WTC11 (cell line): ENCODE results near the gene PTGES2. TPM values are rescaled to one million over a fixed set of nuclear protein-coding genes. Genes with fewer than 3 reads are reported as not detected.

Experiments used
- ATAC-seq: fragments of 200-7000 bp; cut with Tn5 transposase; 2 replicates; pipeline ENCODE4 v1.10.0; 2021; ENCODE audit warnings: mild to moderate bottlenecking, moderate library complexity
- CTCF ChIA-PET: fragments of 300-600 bp; sonication (Branson Sonifier 250); formaldehyde crosslinking; loops from one replicate; lab custom pipeline; 2021; ENCODE audit warnings: antibody characterized with exemption; lab: Charles Lee
- POLR2A ChIA-PET: fragments of 350-600 bp; sonication (Branson Sonifier 250); formaldehyde crosslinking; loops from one replicate; lab custom pipeline; 2021; ENCODE audit warnings: antibody characterized with exemption; lab: Charles Lee
- DNase-seq: peaks from one replicate; pipeline ENCODE4 v3.0.0; 2021; ENCODE audit warnings: low spot score
- H3K27ac Mint-ChIP-seq: 2 replicates; pipeline ENCODE4 v1.8.0; 2021; ENCODE audit warnings: mixed read lengths
- H3K27me3 Mint-ChIP-seq: 2 replicates; pipeline ENCODE4 v1.8.0; 2021; ENCODE audit warnings: low read depth, mild to moderate bottlenecking, moderate library complexity, mixed read lengths
- H3K36me3 Mint-ChIP-seq: 2 replicates; pipeline ENCODE4 v1.8.0; 2021; ENCODE audit warnings: mixed read lengths
- H3K4me1 Mint-ChIP-seq: 2 replicates; pipeline ENCODE4 v1.8.0; 2022; ENCODE audit warnings: mixed read lengths
- H3K4me3 Mint-ChIP-seq: 2 replicates; pipeline ENCODE4 v1.8.0; 2021; ENCODE audit warnings: mild to moderate bottlenecking, moderate library complexity, mixed read lengths
- H3K9me3 Mint-ChIP-seq: 2 replicates; pipeline ENCODE4 v1.8.0; 2021; ENCODE audit warnings: mixed read lengths
- ATF6 ChIP-seq: sonication (generic); formaldehyde crosslinking; IDR thresholded peaks from 2 replicates; pipeline ENCODE4 v1.8.1; 2023; ENCODE audit warnings: mild to moderate bottlenecking, missing genetic modification reagents
- ELF4 ChIP-seq: sonication (generic); formaldehyde crosslinking; IDR thresholded peaks from 2 replicates; pipeline ENCODE4 v1.8.1; 2022; ENCODE audit warnings: low read depth, mild to moderate bottlenecking, moderate library complexity, missing genetic modification reagents
- FOXJ3 ChIP-seq: sonication (generic); formaldehyde crosslinking; IDR thresholded peaks from 2 replicates; pipeline ENCODE4 v1.9.0; 2021; ENCODE audit warnings: missing genetic modification reagents, mild to moderate bottlenecking, borderline replicate concordance
- FOXK1 ChIP-seq: sonication (generic); formaldehyde crosslinking; IDR thresholded peaks from 2 replicates; pipeline ENCODE4 v1.8.0; 2022; ENCODE audit warnings: mild to moderate bottlenecking, moderate library complexity, missing genetic modification reagents
- HMGA2 ChIP-seq: fragments of 250-450 bp; sonication (Bioruptor Pico); IDR thresholded peaks from 2 replicates; pipeline ENCODE4 v1.4.0; 2021; ENCODE audit warnings: mild to moderate bottlenecking, moderate library complexity
- KAT7 ChIP-seq: sonication (generic); formaldehyde crosslinking; IDR thresholded peaks from 2 replicates; pipeline ENCODE4 v1.8.1; 2023; ENCODE audit warnings: missing genetic modification reagents, mild to moderate bottlenecking, borderline replicate concordance
- MAX ChIP-seq: sonication (generic); formaldehyde crosslinking; IDR thresholded peaks from 2 replicates; pipeline ENCODE4 v1.8.0; 2022; ENCODE audit warnings: mild to moderate bottlenecking, missing genetic modification reagents
- NR3C1 ChIP-seq: sonication (generic); formaldehyde crosslinking; conservative IDR thresholded peaks from 2 replicates; pipeline ENCODE4 v1.8.1; 2023; ENCODE audit warnings: low read depth, mild to moderate bottlenecking, missing genetic modification reagents
- SOX15 ChIP-seq: fragments of 250-450 bp; sonication (Bioruptor Pico); IDR thresholded peaks from 2 replicates; pipeline ENCODE4 v1.9.0; 2021; ENCODE audit warnings: mild to moderate bottlenecking
- TEAD4 ChIP-seq: sonication (generic); formaldehyde crosslinking; IDR thresholded peaks from 2 replicates; pipeline ENCODE4 v1.8.0; 2022; ENCODE audit warnings: mild to moderate bottlenecking, missing genetic modification reagents
- USF2 ChIP-seq: sonication (generic); formaldehyde crosslinking; IDR thresholded peaks from 2 replicates; pipeline ENCODE4 v1.8.1; 2023; ENCODE audit warnings: mild to moderate bottlenecking, missing genetic modification reagents, moderate library complexity
- ZNF232 ChIP-seq: sonication (generic); formaldehyde crosslinking; IDR thresholded peaks from 2 replicates; pipeline ENCODE4 v1.8.0; 2022; ENCODE audit warnings: mild to moderate bottlenecking, missing genetic modification reagents
- ZNF281 ChIP-seq: sonication (generic); formaldehyde crosslinking; IDR thresholded peaks from 2 replicates; pipeline ENCODE4 v1.8.0; 2023; ENCODE audit warnings: mild to moderate bottlenecking, missing genetic modification reagents
- ZNF512 ChIP-seq: sonication (generic); formaldehyde crosslinking; IDR thresholded peaks from 2 replicates; pipeline ENCODE4 v1.8.1; 2022; ENCODE audit warnings: missing genetic modification reagents, borderline replicate concordance
- ZNF671 ChIP-seq: fragments of 250-450 bp; sonication (Bioruptor Pico); IDR thresholded peaks from 2 replicates; pipeline ENCODE4 v1.8.0; 2021; ENCODE audit warnings: mild to moderate bottlenecking
- total RNA-seq: library from RNA; stranded (reverse); gene quantifications from 3 replicates; pipeline ENCODE4 v1.2.3, GENCODE V29; 2021
- TF ChIP-seq, protein P1 (sequence below): fragments of 250-450 bp; sonication (Bioruptor Pico); conservative IDR thresholded peaks from 2 replicates; pipeline ENCODE4 v1.9.0; 2021; ENCODE audit warnings: mild to moderate bottlenecking
- TF ChIP-seq, protein P2 (sequence below): fragments of 250-450 bp; sonication (Bioruptor Pico); IDR thresholded peaks from 2 replicates; pipeline ENCODE4 v1.9.0; 2021; ENCODE audit warnings: mild to moderate bottlenecking, borderline replicate concordance

The PTGES2 gene
- total RNA-seq, 1 experiment from 2014 or later: 118 TPM

- no peak for TF ChIP-seq USF2 (CRISPR knock-in tag)
- TF ChIP-seq KAT7: no peak
- no peak for TF ChIP-seq ZNF512 (CRISPR knock-in tag)
- peak; percentile 82 for TF ChIP-seq MAX (CRISPR knock-in tag)
- no peak for TF ChIP-seq SOX15 (CRISPR knock-in tag)
- TF ChIP-seq ELF4 (CRISPR knock-in tag): no peak
- no peak for TF ChIP-seq FOXK1 (CRISPR knock-in tag)
- TF ChIP-seq FOXJ3 (CRISPR knock-in tag): no peak
- TF ChIP-seq, protein P1, sequence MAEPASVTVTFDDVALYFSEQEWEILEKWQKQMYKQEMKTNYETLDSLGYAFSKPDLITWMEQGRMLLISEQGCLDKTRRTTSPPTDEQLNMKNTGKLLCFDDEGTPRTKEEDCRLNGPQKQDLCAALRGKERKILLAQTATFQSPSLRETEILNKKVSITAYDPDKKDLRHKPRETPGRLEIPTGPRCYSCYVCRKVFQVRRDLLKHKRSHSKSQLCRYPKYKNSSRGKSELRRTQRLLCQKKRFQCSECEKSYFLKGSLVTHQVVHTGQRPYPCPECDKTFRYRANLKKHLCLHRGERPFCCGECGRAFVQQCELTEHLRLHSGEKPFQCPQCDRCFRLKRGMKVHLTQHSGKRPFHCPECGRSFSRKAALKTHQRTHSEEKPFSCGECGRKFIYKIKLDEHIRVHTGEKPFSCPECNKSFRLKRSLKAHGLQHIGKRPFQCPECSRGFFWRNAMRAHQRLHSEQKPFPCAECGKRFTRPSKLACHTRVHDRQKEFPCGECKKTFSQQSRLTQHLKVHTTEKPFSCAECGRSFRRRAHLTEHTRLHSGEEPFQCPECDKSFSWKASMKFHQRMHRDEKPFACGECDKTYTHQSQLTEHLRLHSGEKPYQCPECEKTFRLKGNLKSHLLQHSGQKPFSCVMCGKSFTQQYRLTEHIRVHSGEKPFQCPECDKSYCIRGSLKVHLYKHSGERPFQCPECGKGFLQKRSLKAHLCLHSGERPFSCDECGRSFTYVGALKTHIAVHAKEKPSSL: no peak
- TF ChIP-seq, all 79 proteins: peak for 13
These were observed at the start of gene PTGES2 (continued) for GRCh38 chr9:128127568-128127989.

DNA sequence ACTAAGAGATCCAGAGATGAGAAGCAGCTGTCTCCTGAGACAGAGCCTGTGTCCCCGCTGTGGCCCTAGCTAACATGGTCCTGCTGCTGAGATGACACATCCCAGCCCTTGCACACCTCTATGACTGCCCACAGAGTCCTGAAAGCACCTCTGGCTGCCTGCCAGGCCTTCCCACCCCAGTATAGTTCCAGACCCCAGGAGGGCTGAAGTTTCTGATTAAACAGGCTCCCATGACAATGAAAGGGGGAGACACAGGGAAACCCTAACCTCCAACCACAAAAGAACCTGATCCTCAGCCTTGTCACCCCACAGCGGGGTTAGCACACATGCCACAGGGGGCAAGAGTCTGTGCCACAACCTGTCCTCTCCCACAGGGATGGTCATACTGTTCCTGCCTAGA lies 48.2 kb upstream of the PTGES2 start:
- CTCF ChIA-PET: interaction anchor here (1.4 kb wide), 1 partner anchor 28 kb away, joined by 3 read pairs; no protein-coding TSS in a partner anchor

More for the DNA sequence above, 48.2 kb upstream of the PTGES2 start:
- H3K27ac Mint-ChIP-seq: no peak overlapping the region
- H3K27me3 Mint-ChIP-seq: no peaks in the 10 kb centered on the region
- DNase-seq: no peak
- POLR2A ChIA-PET: no interaction called here
- H3K36me3 Mint-ChIP-seq: peaks cover 26% of the 10 kb centered on the region
- ATAC-seq: no peak
- H3K4me3 Mint-ChIP-seq: no peak overlapping the region
- H3K4me1 Mint-ChIP-seq: no peaks in the 10 kb centered on the region
- H3K9me3 Mint-ChIP-seq: no peaks in the 10 kb centered on the region
- TF ChIP-seq ZNF281 (CRISPR knock-in tag): no peak
- TF ChIP-seq, protein P2, sequence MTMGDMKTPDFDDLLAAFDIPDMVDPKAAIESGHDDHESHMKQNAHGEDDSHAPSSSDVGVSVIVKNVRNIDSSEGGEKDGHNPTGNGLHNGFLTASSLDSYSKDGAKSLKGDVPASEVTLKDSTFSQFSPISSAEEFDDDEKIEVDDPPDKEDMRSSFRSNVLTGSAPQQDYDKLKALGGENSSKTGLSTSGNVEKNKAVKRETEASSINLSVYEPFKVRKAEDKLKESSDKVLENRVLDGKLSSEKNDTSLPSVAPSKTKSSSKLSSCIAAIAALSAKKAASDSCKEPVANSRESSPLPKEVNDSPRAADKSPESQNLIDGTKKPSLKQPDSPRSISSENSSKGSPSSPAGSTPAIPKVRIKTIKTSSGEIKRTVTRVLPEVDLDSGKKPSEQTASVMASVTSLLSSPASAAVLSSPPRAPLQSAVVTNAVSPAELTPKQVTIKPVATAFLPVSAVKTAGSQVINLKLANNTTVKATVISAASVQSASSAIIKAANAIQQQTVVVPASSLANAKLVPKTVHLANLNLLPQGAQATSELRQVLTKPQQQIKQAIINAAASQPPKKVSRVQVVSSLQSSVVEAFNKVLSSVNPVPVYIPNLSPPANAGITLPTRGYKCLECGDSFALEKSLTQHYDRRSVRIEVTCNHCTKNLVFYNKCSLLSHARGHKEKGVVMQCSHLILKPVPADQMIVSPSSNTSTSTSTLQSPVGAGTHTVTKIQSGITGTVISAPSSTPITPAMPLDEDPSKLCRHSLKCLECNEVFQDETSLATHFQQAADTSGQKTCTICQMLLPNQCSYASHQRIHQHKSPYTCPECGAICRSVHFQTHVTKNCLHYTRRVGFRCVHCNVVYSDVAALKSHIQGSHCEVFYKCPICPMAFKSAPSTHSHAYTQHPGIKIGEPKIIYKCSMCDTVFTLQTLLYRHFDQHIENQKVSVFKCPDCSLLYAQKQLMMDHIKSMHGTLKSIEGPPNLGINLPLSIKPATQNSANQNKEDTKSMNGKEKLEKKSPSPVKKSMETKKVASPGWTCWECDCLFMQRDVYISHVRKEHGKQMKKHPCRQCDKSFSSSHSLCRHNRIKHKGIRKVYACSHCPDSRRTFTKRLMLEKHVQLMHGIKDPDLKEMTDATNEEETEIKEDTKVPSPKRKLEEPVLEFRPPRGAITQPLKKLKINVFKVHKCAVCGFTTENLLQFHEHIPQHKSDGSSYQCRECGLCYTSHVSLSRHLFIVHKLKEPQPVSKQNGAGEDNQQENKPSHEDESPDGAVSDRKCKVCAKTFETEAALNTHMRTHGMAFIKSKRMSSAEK (CRISPR knock-in tag): no peak
- no peak for TF ChIP-seq HMGA2 (CRISPR knock-in tag)
- TF ChIP-seq ZNF671 (CRISPR knock-in tag): no peak
- no peak for TF ChIP-seq ATF6 (CRISPR knock-in tag)
- TF ChIP-seq TEAD4 (CRISPR knock-in tag): no peak
- no peak for TF ChIP-seq ZNF232
- no peak for TF ChIP-seq NR3C1 (CRISPR knock-in tag)
